Activated T-helper 1 cell treated with anti-CD3 and anti-CD28 coated beads, Interleukin-2, amount 50 U/mL, for 16 hours (primary cell): Measurements from ENCODE around the gene TM4SF20.
A peak's percentile ranks its signal among the peaks of the same experiment; 100 is the strongest.
"Not testable (repeated sequence)": the region's sequence is repeated elsewhere in the genome, so short reads cannot be mapped to it uniquely, and the experiment has no call there.

ENCODE experiments used
- DNase-seq, 2 donors: peaks; one replicate each; pipeline ENCODE4 v3.0.0-alpha.2; 2020; ENCODE audit warnings: low read depth in 1 of 2, low spot score in 1 of 2

Gene TM4SF20

GRCh38 chr2:227368574-227368973, 10.5 kb downstream of the TM4SF20 start:
- DNase-seq, result no peak

- no peak for DNase-seq
Measured at GRCh38 chr2:227367427-227367795, 11.7 kb downstream of the TM4SF20 start.

- DNase-seq, result no peak
Measured at GRCh38 chr2:227366769-227367426, 12.2 kb downstream of the TM4SF20 start.

- DNase-seq, result no peak
Measured at GRCh38 chr2:227365833-227366232, 13.3 kb downstream of the TM4SF20 start.

- DNase-seq, result not testable (repeated sequence)
Measured at GRCh38 chr2:227364585-227365263, 14.4 kb downstream of the TM4SF20 start.

GRCh38 chr2:227363756-227364155, 15.3 kb downstream of the TM4SF20 start:
- no peak for DNase-seq

- DNase-seq, result no peak
Measured at GRCh38 chr2:227360351-227360750, 18.8 kb downstream of the TM4SF20 start.

GRCh38 chr2:227351639-227352038, 27.5 kb downstream of the TM4SF20 start:
- no peak for DNase-seq

- DNase-seq, result no peak
Measured at GRCh38 chr2:227349989-227350612, 29.0 kb downstream of the TM4SF20 start.

GRCh38 chr2:227348324-227348723, 30.8 kb downstream of the TM4SF20 start:
- no peak for DNase-seq

- no peak for DNase-seq
Measured at GRCh38 chr2:227347117-227347516, 32.0 kb downstream of the TM4SF20 start.

- no peak for DNase-seq
Measured at GRCh38 chr2:227344231-227344630, 34.9 kb downstream of the TM4SF20 start.

- no peak for DNase-seq
Measured at GRCh38 chr2:227341553-227341952, 37.6 kb downstream of the TM4SF20 start.

- no peak for DNase-seq
Measured at GRCh38 chr2:227340106-227340505, 39.0 kb downstream of the TM4SF20 start.

- DNase-seq, result no peak
Measured at GRCh38 chr2:227339098-227339599, 40.0 kb downstream of the TM4SF20 start.

- DNase-seq, result no peak
Measured at GRCh38 chr2:227337442-227337841, 41.7 kb downstream of the TM4SF20 start.

- DNase-seq, result no peak
Measured at GRCh38 chr2:227335713-227336112, 43.4 kb downstream of the TM4SF20 start.

- DNase-seq, result no peak
Measured at GRCh38 chr2:227326783-227327182, 52.3 kb downstream of the TM4SF20 start.

GRCh38 chr2:227325839-227326195, 53.3 kb downstream of the TM4SF20 start:
- DNase-seq, result no peak

- peak; percentile 87 for DNase-seq
Measured at GRCh38 chr2:227324995-227325838, 53.9 kb downstream of the TM4SF20 start, which contains the start of gene MFF. Gene MFF, plus strand, starts transcription at chr2:227325251. Its CDS starts 5,415 bp downstream, at chr2:227330666.

GRCh38 chr2:227324642-227324994, 54.5 kb downstream of the TM4SF20 start:
- DNase-seq, result no peak
